8988T (cell line): Measurements from ENCODE around the gene RAB11FIP3.

Source experiments
- DNase-seq: peaks from one replicate; pipeline ENCODE4 v3.0.0; 2011

The RAB11FIP3 gene

DNA sequence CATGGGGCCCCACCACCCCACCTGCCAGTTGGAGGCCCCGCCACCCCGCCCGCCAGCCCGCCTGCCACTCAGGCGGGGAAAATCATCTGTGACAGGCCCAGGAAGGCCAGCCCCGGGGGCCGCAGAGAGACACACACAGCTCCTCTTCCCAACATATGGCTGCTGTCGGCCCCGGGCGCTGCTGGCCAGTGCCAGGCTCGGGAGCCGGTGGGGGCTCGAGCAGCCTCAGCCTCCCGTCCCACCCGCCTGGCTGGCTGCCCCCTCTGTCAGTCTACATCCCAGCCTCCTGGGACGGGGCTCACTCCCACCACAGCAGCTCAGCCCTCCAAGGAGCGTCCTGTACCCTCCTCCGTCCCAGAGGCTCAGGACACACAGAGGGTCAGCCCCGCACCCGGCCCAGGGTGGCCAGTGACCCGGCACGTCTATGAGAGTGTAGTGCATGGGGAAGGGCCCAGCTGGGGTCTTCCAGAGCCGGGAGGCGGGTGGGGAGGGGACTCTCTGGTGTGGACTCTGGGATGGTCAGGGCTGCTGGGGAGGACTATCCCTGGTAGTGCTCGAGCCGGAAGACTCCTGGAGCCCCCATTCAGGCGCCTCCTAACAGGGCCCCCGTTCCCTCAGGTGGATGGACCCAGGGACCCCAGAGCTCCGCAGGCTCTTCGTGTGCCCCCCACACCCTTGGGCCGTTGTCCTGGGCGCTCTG is 131.2 kb downstream of the RAB11FIP3 start:
- DNase-seq = no peak

DNA sequence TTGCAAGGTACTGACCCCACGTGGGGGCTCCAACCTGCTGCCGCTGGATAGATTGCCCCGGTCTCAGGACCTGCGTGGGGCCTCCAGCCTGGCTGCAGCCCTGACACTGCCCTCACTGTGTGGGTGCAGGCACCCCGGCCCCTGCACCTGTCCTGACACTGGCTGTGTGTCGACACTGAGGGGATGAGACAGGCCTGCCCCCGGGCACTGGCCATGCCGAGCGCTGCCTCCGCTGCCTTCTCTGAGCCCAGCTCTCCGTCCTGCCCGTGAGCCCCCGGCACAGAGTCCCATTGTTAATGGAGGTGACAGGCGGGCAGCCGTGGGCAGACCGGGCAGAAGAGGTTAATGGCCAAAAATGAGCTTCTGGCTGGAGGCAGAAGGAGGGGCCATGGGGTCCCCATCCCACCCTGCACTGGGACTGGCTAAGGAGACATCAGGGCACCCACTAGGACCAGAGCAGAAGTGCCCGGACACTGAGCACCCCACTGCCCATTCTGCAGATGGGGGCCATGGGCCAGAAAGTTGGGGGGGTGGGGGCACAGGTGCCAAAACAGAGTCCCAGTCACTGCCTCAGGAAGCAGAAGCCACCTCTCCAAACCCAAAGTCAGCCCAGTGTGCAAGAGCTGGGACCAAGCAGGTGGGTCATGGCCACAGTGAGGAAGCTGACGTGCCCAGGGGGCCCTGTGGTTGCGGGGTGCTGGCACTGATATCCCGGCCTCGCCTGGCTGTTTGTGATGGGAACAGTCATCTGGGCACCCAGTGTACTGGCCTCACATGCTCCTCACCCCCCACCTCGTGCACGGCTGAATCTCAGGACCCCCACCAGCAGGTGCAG is 132.2 kb downstream of the RAB11FIP3 start:
- DNase-seq = no peak

DNA sequence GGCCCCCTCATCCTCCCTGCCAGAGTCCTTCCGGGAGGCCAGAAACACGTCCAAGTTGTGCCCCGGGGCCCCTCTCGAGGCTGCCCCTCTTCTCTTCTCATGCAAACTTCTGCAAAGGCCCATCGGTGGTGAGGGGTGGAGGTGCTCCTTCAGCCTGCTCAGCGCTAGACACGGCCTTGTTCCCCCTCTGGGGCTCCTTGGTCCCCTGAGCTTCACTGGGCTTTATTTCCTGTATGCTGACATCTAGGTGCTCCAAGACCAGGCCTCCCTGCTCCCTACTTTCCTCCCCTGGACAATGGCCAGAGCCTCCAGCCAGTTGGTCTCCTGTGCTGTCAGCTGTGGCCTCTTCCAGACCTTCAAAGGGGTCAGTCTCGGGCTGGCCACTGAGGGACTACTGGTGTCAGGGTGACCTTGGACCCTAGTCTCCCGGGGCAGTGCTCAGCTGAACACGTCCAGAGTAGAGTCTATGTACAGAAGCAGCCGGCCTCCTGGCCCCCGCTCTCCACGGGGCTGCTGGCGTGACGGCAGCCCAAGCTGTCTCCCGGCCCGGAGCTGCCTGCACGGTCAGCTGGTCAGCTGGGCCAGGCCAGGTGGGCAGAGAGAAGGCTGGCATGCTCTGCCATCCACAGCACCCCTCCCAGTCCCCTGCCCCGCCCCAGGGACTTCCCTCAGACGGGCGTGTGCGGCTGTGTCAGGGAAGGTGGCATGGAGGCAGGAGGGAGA is 133.0 kb downstream of the RAB11FIP3 start:
- no peak for DNase-seq

DNA sequence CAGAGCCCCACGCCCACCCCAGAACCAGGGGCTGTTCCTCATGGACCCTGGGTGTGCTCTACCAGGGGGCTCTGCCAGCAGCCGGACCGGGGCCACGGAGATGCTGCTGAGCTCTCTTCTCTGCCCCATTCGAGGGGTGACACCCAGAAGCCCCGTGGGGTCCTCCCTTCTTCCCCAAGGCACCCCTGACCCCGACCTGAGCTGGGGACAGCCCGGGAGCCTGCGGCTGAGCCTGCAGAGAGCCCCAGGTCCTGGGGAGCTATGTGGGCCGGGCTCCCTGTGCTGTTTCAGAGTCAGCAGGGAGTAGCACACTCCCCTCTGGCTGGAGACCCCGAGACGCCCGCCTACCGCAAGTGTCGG is 133.6 kb downstream of the RAB11FIP3 start:
- no peak for DNase-seq

DNA sequence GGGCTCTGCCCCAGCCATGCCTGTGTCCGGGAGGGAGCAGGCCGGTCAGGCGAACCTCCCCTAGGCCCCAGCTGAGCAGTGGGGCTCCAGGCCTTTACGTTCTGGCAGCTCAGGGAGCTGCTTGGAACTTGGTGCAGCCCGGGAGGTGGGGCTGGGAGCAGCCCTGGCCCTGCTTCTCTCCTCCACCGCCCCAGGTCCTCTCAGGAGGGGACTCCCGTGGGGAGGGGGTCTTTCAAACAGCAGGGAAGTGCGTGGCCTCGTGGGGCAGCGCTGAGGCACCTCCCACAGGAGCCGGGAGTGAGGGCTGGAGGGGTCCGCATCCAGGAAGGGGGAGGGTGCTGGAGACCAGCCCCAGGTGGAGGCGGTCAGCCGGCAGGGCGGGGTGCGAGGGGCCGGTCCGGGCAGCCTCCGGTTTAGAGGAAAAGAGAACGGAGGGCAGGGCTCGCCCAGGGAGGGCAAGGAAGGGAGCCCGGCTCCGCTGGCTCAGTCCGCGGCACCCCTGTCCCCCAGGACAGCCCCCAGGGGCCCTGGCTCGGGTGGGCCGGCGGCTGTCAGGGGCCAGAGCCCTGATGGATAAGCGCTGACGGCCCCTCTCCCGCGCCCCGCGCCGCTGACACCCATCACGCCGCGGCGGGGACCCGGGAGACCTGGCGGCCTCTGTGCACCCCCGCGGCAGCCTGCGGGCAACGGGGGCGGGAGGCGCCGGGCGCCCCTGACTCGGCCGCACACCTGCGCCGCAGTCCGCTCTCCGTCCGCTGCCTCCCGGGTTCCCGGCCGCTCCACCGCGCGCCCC is 134.2 kb downstream of the RAB11FIP3 start:
- DNase-seq = no peak

DNA sequence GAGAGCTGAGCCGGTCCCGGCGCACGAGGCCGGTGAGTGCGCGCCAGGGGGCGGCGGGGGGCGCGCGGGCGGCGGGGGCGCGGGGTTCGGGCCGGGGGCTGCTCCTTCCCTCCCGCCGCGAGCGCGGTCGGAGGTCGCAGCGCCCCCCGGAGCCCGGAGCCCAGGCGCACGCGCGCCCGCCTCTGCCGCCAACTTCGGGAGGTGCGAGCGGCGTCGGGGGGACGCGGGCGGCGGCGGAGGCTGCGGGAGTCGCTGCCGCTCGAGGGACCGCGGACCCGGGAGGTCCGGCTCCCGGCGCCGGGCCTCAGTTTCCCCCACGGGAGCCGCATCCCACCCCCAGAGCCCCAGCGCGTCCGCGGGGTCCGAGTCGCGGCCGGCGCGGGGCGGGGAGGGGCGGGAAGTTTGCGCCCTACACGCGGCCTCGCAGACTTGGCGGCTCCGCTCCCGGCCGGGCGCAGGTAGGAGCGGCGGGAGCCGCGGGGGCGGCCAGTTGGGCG is 134.8 kb downstream of the RAB11FIP3 start, which contains the start of gene PRR35:
TSS of gene PRR35 (plus strand) at position 191 of the 497 bp plus-strand sequence. CDS start 2,901 bp downstream, outside the sequence.
- no peak for DNase-seq

DNA sequence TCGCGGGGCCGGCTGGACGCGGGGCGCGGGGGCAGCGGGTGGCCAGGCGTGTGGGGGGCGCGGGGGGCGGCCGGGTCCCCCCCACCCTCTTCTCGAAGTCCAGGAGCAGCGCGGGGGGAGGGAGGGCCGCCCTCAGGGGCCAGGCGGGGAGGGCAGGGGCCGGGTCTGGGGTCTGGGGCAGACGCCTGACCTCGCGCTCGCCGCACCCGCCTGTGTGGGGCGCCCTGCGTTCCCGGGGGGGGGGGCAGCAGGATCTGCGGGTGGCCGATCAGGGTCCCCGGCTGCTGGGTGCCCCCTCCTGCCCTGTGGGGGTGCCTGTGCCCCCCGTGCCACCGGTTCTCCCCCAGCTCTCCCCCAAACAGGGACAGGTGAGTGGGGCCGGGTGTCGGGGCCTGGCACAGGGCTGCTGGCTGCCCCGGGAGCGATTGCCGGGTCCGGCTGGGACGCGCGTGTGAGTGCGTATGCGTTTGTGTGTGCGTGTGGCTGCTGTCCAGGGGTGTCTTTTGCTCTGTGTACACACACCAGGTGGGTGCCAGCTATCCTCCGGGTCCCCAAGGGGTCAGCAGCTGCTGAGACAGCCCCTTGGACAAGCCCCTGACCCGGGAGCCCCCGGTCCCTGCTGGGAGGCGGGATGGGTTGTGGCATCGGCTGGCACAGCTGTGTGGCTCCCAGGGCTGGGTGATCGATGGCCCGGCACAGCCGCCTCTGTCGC is 135.4 kb downstream of the RAB11FIP3 start:
- no peak for DNase-seq

DNA sequence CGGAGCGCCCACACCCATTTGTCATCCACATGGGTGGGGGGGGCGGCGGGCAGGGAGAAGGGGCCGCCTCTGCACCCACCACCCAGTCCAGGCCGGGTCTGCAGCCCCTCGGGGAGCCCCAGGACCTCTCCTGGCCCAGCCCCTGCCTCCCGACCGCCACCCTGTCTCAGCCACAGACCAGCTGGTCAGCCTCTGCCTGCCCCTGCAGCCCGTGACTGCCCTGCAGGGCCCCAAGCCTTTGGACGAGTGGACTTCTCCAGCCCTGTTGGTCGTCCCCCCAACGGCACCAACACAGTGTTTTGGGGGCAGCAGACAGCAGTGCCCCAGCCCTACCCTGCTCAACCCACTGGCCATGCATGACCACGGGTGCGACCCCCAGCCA is 136.0 kb downstream of the RAB11FIP3 start:
- DNase-seq = no peak

DNA sequence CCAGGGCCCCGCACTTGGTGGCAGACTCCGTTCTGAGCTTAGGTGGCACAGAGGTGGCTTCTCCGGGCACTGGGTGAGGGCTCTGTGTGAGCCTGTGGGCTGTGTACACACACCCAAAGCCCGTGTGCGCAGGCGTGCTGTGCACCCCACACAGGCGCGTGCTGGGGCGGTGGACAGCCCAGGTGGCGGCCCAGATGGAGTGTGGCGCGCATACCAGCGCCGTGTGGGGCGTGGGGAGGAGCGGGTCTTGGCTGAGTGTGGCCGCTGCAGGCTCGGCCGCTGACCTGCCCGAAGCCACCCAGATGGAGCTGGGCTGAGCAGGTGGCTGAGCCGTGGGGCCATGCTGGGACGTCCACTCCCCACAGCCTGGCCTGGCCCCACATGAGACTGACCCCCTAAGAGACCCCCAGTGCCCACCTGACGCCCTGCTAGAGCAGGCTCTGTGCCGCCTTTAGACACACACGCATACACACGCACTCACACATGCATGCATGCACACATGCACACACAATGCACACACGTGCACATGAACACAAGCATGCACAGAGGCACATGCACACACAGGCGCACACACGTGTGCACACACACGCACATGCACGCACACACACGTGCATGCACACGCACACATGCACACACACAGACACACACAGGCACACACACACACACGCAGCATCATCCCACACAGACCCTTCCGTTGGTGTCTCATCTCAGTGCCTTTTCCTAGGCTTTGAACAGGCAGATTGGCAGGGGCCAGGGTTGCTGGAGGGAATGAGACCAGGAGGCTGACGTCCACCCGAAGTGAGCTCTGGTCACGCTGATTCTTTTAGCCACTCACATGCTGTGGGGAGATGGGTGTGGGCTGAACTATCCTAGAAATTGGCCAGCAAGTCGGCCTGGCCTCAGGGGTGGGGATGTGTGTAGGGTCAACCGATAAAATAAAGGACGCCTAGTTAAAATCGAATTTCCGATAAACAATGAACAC is 136.8 kb downstream of the RAB11FIP3 start:
- DNase-seq = no peak

DNA sequence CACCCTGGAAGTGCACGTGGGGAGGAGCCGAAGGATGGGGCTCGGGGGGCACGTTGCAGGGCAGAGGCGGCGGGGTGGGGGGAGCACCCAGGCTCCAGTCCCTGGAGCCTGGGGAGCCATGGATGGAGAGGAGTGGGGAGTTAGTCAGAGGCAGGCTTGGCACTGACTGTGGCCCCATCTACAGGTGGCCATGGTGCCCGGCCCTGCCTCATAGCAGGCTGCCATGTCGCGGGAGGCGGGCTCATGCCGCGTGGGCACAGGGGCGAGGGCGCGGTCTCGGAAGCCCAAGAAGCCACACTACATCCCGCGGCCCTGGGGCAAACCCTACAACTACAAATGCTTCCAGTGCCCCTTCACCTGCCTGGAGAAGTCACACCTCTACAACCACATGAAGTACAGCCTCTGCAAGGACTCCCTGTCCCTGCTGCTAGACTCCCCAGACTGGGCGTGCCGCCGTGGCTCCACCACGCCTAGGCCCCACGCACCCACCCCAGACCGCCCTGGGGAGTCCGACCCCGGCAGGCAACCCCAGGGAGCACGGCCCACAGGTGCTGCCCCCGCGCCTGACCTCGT is 137.7 kb downstream of the RAB11FIP3 start:
- no peak for DNase-seq

DNA sequence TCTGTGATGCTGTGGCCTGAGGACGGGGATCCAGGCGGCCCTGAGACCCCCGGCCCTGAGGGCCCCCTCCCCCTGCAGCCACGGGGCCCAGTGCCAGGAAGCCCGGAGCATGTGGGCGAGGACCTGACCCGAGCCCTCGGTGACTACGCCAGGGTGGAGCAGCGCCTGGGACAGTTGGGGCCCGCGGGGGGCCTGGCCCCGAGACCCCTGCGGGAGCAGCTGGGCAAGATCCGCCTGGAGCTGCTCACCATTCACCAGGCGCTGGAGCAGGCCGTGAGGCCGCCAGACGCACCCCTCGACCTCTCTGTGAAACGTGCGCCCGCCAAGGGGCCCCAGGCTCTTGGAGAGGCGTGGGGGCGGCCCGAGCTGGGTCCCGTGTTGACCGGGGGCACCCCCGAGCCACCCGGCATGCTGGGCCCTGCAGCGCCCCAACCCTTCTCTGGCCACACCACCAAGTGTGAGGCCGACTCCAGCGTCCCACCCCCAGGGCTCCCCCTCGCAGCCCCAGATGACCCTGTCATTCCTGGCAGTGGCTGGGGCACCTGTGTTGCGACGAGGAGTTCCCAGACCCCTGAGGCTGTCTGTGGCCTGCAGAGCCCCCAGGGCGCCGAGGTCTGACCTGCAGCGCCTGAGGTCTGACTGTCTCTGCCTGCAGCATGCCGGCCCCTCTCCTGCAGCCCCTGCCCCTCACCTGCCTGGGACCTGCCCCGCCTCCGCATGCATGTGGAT is 139.4 kb downstream of the RAB11FIP3 start:
- no peak for DNase-seq

DNA sequence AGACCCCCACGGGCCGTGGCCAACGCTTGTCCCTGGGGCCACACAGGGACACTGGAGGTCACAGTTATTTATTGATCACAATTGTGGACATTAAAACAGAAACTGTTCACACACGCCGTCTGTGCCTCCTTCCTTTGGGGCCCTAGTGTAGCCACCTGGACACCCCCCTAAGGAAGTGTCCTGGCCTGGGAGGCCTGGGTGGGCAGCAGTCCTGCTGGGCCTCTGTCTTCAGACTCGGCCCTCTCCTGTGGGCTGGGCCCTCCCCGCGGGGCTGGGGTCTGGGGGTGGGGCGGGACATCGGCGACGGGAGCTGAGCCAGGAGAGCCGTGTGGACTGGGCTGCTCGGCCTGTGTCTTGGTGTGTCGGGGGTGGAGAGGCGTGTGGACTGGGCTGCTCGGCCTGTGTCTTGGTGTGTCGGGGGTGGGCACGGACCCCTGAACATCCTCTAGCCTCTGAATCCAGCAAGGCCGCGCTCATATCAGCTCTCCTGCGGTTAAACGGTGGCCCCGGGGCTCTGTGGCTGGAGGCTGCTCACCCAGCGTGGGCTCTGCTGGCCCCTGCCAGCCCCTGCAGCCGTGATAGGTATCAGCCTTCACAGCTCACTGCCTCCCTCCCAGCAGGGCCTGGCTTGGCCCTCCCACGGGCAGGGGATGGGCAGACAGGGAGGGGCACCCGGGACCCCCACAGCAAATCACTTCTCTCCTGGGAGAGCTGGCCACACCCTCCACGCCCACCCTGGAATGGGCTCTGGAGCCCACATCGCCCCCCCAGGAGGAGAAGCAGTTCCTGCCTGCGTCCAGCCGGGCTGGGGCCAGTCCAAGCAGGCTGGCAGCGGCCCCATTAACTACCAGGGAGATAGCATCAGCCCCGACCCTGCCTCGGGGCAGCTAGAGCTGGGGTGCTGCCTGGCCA is 140.2 kb downstream of the RAB11FIP3 start:
- DNase-seq = no peak

DNA sequence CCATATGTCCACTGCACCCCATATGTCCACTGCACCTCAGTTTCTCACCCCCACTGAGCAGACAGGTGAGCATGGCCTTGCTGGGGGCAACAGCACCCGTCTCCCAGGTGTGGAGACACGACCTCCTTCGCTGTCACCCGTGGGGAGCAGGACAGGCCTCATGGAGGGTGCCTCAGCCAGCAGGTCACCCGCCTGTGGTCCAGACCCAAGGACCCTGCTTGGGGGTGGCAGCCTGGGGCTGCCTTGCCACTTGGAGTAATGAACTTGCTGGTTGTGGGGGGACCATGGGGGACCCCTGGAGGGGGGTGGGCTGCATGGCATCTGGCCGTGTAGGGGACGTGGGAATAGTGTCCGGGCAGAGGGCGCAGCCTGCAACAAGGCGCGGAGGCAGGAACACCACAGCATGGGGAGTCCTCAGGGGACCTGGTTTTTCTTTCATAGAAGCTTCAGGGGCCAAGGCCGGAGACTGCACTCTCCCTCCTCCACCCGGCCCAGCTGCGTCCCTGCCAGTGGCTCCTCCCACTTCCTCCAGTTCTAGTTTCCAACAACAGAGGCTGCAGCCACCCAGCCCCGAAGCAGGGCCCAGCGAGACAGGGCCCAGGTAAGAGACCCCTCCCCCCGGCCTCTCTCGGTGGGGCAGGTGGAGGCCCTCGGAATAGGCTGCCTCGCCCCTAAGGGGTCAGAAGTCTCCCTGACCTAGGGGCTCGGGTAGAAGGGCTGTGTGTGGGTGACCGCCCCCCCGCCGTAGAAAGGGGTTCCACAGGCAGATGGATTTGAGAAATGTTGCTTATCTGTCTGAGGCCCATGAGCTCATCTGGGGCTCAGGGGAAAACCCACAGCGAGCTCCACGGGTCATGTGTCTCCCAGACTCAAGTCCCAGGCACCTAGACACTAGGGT is 141.3 kb downstream of the RAB11FIP3 start, which contains the start of gene NHLRC4:
TSS of gene NHLRC4 (plus strand) at position 531 of the 898 bp plus-strand sequence. CDS start 1,043 bp downstream, outside the sequence.
- DNase-seq = no peak

DNA sequence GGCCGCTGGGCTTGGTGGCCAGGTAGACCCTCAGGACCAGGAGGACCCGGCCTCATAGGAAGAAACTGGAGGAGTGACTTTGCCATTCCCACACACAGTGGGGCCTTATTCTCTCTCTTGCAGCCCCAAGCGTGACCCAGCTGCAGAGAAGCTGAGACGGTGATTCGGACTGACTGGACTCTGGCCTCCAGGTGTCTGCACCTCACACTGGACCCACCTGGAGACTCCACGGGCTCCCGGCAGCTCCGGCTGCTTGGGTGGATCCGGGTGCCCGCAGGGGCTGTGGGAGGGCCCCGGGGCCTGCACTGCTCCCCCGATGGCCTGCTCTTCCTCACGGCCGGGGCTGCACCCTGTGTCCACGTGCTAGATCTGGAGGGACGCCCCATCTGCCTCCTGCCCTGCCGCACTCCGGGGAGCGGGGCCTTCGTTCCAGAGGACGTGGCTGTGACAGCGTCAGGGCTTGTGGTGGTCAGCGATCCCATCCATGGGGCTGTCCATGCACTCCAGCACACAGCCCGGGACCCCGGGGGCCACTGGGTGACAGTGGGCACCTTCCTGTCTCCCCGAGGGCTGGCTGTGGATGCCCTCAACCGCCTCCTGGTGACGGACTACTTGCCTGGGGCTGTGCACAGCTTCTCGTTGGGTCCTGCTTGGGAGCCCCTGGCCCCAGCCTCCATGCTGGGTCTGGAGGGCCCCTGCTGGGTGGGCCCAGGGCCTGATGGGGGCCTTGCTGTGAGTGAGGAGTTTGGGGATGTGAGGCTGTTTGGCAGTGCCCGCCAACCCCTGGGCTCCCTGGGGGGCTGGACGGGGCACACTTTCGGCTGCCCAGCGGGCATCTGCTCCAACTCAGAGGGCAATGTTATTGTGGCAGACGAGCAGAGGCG is 142.2 kb downstream of the RAB11FIP3 start:
- DNase-seq = no peak

DNA sequence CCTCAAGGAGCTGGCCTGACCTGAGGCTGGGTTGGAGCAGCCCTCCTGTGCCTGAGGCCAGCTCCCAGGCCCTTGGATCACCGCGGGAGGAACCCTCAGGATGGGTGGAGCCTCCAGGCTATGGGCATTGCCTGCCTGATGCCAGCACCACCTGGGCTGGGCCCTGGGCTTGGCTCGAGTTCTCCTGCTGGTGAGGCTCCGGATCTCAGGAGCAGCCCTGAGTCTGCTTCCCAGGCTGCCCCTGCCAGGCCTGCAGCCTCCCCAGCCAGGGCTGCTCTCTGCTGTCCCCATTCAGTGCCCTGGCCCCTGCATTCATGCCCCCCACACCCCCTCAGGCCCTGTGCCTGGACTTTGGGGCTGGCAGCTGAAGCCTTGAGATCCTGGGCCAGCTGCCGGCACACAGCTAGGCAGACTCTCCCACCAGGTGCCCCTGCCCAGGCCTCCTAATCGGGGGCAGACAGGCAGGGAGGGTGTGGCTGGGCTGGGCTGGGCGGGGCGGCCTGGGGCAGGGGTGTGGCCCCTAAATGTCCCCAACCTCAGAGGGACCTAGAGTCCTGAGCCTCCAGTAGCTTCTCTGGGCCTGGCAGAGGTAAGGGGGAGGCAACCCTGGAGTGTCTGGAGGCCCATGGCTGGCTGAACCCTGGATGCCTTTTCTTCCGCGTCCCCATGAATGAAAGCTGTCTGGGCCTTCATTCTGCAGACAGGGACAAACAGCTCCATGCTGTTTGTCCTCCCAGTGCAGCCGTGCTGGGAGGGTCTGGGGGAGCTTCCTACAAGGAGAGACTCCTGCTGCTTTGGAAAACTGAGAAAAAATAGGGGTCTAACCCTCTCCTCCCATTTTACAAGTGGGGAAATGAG is 143.2 kb downstream of the RAB11FIP3 start:
- DNase-seq = no peak
